Activated naive CD8-positive, alpha-beta T cell treated with anti-CD3 and anti-CD28 coated beads for 36 hours (primary cell): Measurements from ENCODE around the gene FBLN2. TPM values are rescaled to one million over a fixed set of nuclear protein-coding genes. Genes with fewer than 3 reads are reported as not detected.
A peak's percentile ranks its signal among the peaks of the same experiment; 100 is the strongest.

Experiments
- DNase-seq: peaks from one replicate; pipeline ENCODE4 v3.0.0; 2021
- H3K27ac Mint-ChIP-seq: one replicate; pipeline ENCODE4 v1.8.0; 2022; ENCODE audit warnings: mild to moderate bottlenecking, moderate library complexity, mixed read lengths
- H3K27me3 Mint-ChIP-seq: one replicate; pipeline ENCODE4 v1.8.0; 2022; ENCODE audit warnings: mild to moderate bottlenecking, mixed read lengths
- H3K36me3 Mint-ChIP-seq: one replicate; pipeline ENCODE4 v1.8.0; 2021; ENCODE audit warnings: mild to moderate bottlenecking, mixed read lengths
- H3K4me1 Mint-ChIP-seq: one replicate; pipeline ENCODE4 v1.8.0; 2021; ENCODE audit warnings: mixed read lengths
- H3K4me3 Mint-ChIP-seq: one replicate; pipeline ENCODE4 v1.8.0; 2022; ENCODE audit warnings: mild to moderate bottlenecking, moderate library complexity, mixed read lengths
- H3K9me3 Mint-ChIP-seq: one replicate; pipeline ENCODE4 v1.8.0; 2022; ENCODE audit warnings: mixed read lengths
- total RNA-seq, 2 experiments: library from RNA; stranded (reverse); gene quantifications; one replicate each; pipeline ENCODE4 v1.2.3, GENCODE V29; 2021

The FBLN2 gene
- total RNA-seq, 2 experiments from 2014 or later: 1.9 to 3.1 TPM

- Mint-ChIP-seq H3K36me3 (no peaks in the 10 kb centered on the region), H3K27ac (no peak overlapping the region), H3K4me3 (no peak overlapping the region), H3K4me1 (peaks cover 12% of the 10 kb centered on the region), H3K9me3 (no peaks in the 10 kb centered on the region), H3K27me3 (no peaks in the 10 kb centered on the region)
- DNase-seq: no peak
Measured at GRCh38 chr3:13570391-13571194, 21.7 kb downstream of the FBLN2 start.

DNA sequence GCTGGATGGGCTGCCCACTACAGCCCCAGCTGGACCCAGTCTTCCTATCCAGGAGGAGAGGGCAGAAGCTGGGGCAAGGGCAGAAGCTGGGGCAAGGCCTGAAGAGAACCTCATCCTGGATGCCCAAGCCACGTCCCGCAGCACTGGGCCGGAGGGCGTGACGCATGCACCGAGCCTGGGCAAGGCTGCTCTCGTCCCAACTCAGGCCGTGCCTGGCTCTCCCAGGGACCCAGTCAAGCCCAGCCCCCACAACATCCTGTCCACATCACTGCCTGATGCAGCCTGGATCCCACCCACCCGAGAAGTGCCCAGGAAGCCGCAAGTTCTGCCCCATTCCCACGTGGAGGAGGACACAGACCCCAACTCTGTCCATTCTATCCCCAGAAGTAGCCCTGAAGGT, 22.3 kb downstream of the FBLN2 start:
- Mint-ChIP-seq H3K36me3 (no peaks in the 10 kb centered on the region), H3K27ac (no peak overlapping the region), H3K27me3 (no peaks in the 10 kb centered on the region), H3K4me3 (no peak overlapping the region), H3K4me1 (peaks cover 14% of the 10 kb centered on the region), H3K9me3 (no peaks in the 10 kb centered on the region)
- no peak for DNase-seq

- no peak overlapping the region for H3K4me3 Mint-ChIP-seq
- no peak for DNase-seq
- no peaks in the 10 kb centered on the region for H3K9me3 Mint-ChIP-seq
- no peaks in the 10 kb centered on the region for H3K27me3 Mint-ChIP-seq
- H3K4me1 Mint-ChIP-seq: peaks cover 14% of the 10 kb centered on the region
- H3K36me3 Mint-ChIP-seq: no peaks in the 10 kb centered on the region
- no peak overlapping the region for H3K27ac Mint-ChIP-seq
Measured at GRCh38 chr3:13571831-13572750, 23.2 kb downstream of the FBLN2 start.

GRCh38 chr3:13572926-13573623, 24.1 kb downstream of the FBLN2 start:
- Mint-ChIP-seq H3K9me3 (no peaks in the 10 kb centered on the region), H3K27ac (no peak overlapping the region), H3K36me3 (no peaks in the 10 kb centered on the region), H3K4me1 (peaks cover 14% of the 10 kb centered on the region), H3K4me3 (no peak overlapping the region), H3K27me3 (no peaks in the 10 kb centered on the region)
- DNase-seq: no peak

DNA sequence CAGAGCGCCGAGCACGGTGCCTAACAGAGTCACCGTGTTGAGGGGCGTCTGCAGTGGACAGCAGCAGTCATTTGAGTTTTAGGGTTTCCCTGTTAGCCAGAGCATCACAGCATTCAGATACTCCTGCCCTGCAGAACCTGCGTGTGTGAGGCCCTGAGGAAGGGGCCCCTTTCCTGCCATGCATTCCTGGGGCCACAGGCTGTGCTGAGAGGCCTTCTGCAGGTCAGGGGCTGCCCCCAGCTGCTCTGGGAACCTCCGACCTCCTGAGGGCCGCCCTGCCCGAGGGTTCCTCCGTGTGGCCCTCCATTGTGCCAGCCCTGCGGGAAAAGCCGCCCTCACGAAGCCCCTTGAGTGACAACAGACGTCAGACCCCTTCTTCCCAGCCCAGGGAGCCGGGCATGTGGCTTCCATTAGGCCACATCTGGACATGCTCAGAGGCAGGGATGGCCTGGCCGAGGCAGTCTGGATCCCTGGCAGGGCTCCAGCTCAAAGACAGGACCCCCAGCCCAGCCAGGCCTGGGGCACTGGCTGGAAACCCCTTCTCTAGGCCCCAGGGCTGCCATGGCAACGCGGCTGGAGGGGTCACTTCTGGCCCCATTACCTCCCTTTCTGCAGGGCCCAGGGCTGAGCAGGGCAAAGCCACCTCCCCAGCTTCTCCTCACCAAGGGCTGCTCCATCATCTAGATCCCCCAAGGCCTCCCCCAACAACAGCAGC, 25.3 kb downstream of the FBLN2 start:
- no peaks in the 10 kb centered on the region for H3K27me3 Mint-ChIP-seq
- no peak overlapping the region for H3K4me3 Mint-ChIP-seq
- DNase-seq: no peak
- H3K27ac Mint-ChIP-seq: no peak overlapping the region
- peaks cover 17% of the 10 kb centered on the region for H3K4me1 Mint-ChIP-seq
- H3K36me3 Mint-ChIP-seq: no peaks in the 10 kb centered on the region
- no peaks in the 10 kb centered on the region for H3K9me3 Mint-ChIP-seq

- no peak overlapping the region for H3K4me3 Mint-ChIP-seq
- peak; percentile 56 for DNase-seq
- H3K9me3 Mint-ChIP-seq: no peaks in the 10 kb centered on the region
- no peaks in the 10 kb centered on the region for H3K27me3 Mint-ChIP-seq
- no peak overlapping the region for H3K27ac Mint-ChIP-seq
- H3K36me3 Mint-ChIP-seq: no peaks in the 10 kb centered on the region
- H3K4me1 Mint-ChIP-seq: peaks cover 17% of the 10 kb centered on the region
Measured at GRCh38 chr3:13574798-13575451, 26.0 kb downstream of the FBLN2 start.

- Mint-ChIP-seq H3K36me3 (no peaks in the 10 kb centered on the region), H3K9me3 (no peaks in the 10 kb centered on the region), H3K27ac (no peak overlapping the region), H3K4me3 (no peak overlapping the region), H3K27me3 (no peaks in the 10 kb centered on the region), H3K4me1 (peaks cover 22% of the 10 kb centered on the region)
- no peak for DNase-seq
Measured at GRCh38 chr3:13575459-13576061, 26.6 kb downstream of the FBLN2 start.

DNA sequence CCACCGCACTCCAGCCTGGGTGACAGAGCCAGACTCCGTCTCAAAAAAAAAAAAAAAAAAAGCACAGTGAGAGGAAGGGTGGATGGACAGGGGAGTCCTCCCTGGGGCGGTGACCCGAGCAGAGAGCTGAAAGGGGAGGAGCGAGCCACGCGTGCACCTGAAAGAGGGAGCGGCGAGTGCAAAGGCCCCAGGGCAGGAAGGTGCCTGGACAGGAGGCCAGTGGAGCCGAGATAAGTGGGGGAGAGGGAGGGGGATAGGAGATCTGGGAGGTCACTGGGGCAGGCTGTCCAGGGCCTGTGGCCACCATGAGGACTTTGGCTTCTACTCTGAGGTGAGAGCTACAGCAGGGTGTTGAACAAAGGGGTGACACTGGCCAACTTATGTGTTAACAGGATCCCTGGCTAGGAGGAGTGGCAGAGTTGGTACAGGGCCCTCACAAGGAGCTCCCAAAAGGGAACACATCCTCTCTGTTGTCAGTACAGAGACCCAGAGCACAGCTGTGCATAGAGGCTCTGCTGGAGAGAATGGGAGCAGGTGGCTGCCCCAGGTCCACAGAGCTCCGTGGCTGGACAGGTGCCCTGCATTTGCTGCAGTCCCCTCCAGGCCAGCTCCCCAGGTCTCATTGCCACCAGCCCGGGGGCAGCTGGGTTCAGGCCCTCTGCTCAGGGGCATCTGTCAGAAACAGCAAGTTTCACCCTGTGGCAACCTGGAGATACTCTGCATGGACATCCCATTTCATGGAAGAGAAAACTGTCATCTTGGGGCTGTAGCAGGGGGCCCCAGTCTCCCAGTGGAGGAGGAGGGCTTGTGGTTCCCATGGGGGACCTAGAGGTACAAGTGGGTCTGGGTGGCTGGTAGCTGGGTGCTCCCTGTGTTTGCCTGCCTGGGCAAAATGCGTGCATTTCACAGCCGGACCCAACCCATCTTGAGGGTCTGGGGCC, 28.5 kb downstream of the FBLN2 start:
- Mint-ChIP-seq H3K4me1 (peaks cover 22% of the 10 kb centered on the region), H3K27ac (no peak overlapping the region), H3K36me3 (no peaks in the 10 kb centered on the region), H3K27me3 (no peaks in the 10 kb centered on the region), H3K9me3 (no peaks in the 10 kb centered on the region), H3K4me3 (no peak overlapping the region)
- DNase-seq: no peak

- Mint-ChIP-seq H3K4me3 (no peak overlapping the region), H3K36me3 (no peaks in the 10 kb centered on the region), H3K9me3 (no peaks in the 10 kb centered on the region)
Measured at GRCh38 chr3:13578251-13578650, 29.3 kb downstream of the FBLN2 start.

GRCh38 chr3:13579063-13579462, 30.1 kb downstream of the FBLN2 start:
- Mint-ChIP-seq H3K9me3 (no peaks in the 10 kb centered on the region), H3K27me3 (no peaks in the 10 kb centered on the region), H3K27ac (no peak overlapping the region), H3K4me1 (peaks cover 20% of the 10 kb centered on the region), H3K36me3 (no peaks in the 10 kb centered on the region), H3K4me3 (no peak overlapping the region)
- DNase-seq: no peak

More at GRCh38 chr3:13578251-13578650, 29.3 kb downstream of the FBLN2 start:
- DNase-seq: no peak
- Mint-ChIP-seq H3K27me3 (no peaks in the 10 kb centered on the region), H3K4me1 (peaks cover 20% of the 10 kb centered on the region), H3K27ac (no peak overlapping the region)

- Mint-ChIP-seq H3K9me3 (no peaks in the 10 kb centered on the region), H3K4me1 (peaks cover 11% of the 10 kb centered on the region), H3K36me3 (no peaks in the 10 kb centered on the region)
Measured at GRCh38 chr3:13580256-13581023, 31.5 kb downstream of the FBLN2 start.

GRCh38 chr3:13581485-13582365, 32.8 kb downstream of the FBLN2 start:
- Mint-ChIP-seq H3K4me1 (peaks cover 8% of the 10 kb centered on the region), H3K9me3 (no peaks in the 10 kb centered on the region), H3K27ac (no peak overlapping the region), H3K4me3 (no peak overlapping the region), H3K27me3 (no peaks in the 10 kb centered on the region), H3K36me3 (no peaks in the 10 kb centered on the region)
- DNase-seq: peak; percentile 20

More at GRCh38 chr3:13580256-13581023, 31.5 kb downstream of the FBLN2 start:
- H3K27me3 Mint-ChIP-seq: no peaks in the 10 kb centered on the region
- DNase-seq: no peak
- H3K27ac Mint-ChIP-seq: no peak overlapping the region
- H3K4me3 Mint-ChIP-seq: no peak overlapping the region
